A204.1 (cell line): ENCODE data around the gene ARFGAP1.

ENCODE experiments used
- FAIRE-seq: peaks from 2 replicates; lab custom pipeline; 2012; peaks lifted over from hg19 to GRCh38; lab: Jason Lieb, UNC

ARFGAP1 gene

DNA sequence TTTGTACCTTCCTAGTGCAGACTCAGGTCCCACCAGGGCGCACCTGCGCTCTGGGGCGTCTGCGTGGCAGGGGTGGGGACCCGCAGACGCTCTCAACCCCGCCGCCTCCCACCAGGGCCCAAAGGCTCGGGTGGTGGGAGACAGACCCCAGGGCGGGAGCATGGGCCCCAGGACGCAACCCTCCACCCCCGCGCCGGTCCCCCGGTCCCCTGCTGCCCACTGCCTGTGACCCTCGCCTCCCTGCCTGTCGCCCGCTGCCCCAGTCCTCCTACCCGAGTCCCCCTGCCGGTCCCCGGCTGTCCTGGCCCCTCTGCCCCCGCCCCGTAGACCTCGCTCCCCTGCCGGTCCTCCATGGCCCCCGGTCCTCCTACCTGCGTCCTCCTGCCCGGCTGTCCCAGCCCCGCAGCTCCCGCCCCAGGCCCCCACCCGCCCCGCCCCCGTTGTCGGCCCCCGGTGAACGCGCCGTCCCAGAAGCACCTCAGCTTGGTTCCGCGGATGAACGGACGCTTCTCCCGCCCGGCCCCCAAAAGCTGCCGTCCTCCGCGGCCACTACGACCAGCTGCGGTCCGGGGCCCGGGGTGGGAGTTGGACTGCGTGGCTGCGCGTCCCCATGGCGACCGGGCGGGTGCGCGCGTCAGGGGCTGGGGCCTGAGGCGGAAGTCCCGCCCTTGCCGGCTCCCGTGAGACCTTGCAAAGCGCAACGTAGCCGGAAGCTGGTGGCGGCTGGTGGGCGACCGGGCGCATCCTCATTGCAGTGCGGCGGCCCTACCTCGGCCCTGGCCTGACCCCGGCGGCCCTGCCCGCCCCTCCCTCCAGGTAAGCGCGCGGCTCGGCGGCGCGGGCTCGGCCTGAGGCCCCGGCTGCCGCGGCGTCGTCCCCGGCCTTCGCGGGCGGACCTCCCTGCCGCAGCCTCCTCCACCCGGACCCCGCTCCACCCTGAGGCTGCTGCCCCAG is at the start of gene ARFGAP1:
Gene ARFGAP1 (plus strand): TSS at position 709 of the 954 bp plus-strand sequence. CDS start 2,768 bp downstream, outside the sequence.
- FAIRE-seq, result no peak

- no peak for FAIRE-seq
Measured at GRCh38 chr20:63223121-63223825, 49.3 kb upstream of the ARFGAP1 start.

- no peak for FAIRE-seq
Measured at GRCh38 chr20:63223826-63224207, 48.8 kb upstream of the ARFGAP1 start.

DNA sequence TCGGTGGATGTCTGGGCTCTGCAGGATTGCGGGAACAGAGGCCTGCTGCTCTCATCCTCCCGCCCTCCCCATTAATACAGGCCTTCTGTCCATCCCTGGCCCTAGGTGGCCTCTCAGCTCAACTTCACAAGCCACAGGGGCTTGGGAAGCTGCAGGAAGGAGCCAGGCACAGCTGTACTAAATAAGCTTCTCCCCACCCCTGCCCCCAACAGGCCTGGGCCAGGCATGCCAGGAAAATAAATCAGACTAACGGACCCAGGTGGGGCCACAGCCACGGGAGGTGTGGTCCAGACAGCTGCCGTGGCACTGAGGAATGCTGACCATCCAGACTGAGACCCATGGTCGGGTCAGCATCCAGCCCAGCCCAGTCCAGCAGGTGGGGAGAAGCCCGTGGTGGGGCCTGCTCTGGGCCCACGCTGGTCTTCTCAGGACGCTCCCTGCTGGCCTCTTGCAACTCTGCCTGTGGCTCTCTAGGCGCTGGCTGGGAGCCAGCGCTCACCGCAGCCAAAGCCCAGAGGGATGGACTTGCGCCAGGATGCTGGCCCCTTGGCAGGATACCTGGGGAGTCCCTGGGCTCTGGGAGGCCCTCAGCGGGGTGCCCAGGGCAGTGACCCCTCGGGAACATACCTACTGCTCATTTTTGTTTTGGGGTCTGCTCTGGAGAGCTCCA is 48.1 kb upstream of the ARFGAP1 start:
- no peak for FAIRE-seq

GRCh38 chr20:63225082-63225454 is 47.5 kb upstream of the ARFGAP1 start:
- no peak for FAIRE-seq

DNA sequence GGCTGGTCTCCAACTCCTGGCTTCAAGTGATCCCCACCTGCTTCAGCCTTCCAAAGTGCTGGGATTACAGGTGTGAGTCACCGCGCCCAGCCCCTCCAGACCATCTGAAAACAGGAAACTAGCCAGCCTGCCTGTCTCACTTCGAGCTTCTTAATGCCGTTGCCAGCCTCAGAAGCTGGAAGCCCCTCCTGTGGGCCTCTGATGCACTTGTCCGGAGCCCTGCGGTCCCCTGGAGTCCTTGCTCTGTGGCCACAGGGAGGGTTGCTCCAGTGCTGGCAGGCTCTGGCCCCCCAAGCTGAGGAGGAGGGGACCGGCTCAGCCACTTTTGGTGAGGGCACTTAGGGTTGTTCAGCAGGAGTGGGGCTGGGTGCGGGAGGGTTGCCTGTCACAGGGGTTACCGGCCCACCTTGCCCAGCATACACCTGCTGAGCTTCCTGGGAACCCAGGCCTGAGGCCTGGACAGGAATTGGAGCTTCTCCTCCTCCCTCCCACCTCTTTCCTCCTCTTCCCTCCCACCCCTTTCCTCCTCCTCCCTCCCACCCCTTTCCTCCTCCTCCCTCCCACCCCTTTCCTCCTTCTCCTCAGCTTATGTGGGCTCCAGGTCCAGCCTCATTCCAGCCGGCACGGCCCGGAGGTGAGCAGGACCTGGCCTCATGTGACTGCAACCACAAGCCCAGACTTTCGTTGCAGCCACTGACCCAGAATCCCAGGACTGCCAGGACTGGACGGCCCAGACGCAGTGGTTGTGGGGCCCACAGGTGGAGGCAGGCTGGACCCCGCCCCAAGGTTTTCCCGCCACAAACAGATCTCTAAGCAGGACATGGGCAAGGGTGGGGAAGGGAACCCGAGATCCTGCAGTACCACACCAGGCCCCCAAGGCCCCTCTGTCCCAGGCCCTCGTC is 46.3 kb upstream of the ARFGAP1 start:
- no peak for FAIRE-seq

DNA sequence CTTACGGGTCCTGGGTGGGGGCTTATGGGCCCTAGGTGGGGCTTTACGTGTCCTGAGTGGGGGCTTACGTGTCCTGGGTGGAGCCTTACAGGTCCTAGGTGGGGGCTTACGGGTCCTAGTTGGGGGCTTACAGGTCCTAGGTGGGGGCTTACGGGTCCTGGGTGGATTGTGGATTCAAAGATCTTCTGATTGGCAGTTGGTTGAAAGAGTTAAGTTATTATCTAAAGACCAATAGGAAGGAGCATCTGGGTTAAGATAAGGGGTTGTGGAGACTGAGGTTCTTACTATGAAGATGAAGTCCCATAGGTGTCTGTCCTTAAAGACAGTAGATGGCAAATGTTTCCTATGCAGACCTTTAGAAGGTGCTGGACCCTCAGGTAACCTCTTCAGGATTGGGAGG is 45.4 kb upstream of the ARFGAP1 start:
- no peak for FAIRE-seq

GRCh38 chr20:63228806-63229205 is 43.8 kb upstream of the ARFGAP1 start:
- no peak for FAIRE-seq

GRCh38 chr20:63230800-63231268 is 41.8 kb upstream of the ARFGAP1 start:
- no peak for FAIRE-seq

DNA sequence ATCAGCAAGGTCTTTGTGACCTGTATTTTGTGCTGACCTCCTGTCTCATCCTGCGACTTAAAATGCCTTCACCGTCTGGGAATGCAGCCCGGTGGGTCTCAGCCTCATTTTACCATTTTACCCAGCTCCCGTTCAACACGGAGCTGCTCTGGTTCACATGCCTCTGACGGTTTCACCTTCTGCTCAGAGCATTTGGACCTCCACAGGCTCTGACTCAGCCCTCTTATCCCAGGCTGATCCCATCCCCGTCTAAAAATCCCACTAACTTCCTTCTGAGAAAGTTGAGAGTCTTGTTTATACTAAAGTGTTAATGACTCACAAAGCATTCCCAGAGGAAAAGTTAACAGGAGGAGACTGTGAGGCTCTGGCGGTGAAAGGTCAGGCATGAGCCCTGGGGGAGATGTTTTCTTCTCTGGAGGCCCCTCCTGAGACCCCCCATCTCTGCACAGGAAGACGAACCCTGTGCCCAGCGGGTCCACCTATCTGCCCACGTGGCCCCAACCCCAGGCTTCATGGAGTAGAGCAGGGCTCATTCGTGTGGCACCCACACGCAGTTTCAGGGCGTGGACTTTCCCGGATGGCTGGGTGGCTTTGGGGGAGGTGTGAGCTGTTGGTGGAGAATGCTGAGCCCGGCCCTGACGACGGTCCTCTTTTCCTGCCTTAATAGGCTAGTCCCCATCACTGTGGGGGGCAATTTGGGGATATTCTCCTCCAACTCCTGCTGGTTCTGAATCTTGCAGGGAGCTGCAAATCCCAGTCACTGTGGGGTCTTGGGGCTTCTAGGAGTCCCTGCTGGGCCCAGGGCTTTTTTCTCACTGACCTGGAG is 40.2 kb upstream of the ARFGAP1 start:
- FAIRE-seq, result no peak

- no peak for FAIRE-seq
Measured at GRCh38 chr20:63233061-63233344, 39.6 kb upstream of the ARFGAP1 start.

DNA sequence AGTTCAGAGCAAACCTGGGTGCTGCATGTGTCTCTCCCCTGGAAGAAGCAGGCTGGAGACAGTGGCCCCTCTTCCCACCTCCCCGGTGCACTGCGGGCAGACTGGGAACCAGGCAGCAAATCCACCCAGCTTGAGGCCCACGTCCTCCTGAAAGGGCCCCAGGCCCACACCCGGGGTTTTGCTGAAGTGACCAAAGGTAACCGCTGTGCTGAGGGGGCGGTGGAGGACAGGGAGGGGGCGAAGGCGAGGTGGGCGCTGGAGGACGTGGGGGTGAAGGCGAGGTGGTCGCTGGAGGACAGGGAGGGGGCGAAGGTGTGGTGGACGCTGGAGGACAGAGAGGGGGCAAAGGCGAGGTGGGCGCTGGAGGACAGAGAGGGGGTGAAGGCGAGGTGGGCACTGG is 38.7 kb upstream of the ARFGAP1 start:
- no peak for FAIRE-seq

- no peak for FAIRE-seq
Measured at GRCh38 chr20:63234693-63235398, 37.8 kb upstream of the ARFGAP1 start.

GRCh38 chr20:63235399-63235983 is 37.1 kb upstream of the ARFGAP1 start, which contains the start of gene BIRC7:
Gene BIRC7, plus strand, starts transcription at chr20:63235905. Its CDS starts 192 bp downstream, at chr20:63236097.
- FAIRE-seq, result no peak

- FAIRE-seq, result no peak
Measured at GRCh38 chr20:63236116-63236837, 36.3 kb upstream of the ARFGAP1 start.

DNA sequence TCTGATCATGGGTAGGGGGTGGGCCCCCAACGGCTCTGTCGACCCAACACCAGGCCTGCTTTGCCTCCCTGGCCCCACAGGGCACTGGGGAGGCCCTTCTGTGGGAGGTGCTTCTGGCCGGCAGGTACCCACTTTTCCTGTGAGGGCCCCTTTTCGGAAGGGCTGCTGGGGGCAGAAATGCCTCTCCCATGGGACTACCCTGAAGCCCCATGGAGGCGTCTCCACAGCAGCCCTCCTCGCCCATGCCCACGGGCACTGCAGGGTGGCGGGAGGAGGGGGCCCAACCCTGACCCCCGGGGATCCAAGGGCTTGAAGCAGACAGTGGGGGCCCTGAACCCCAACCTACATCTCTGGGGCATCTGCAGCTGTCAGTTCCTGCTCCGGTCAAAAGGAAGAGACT is 34.6 kb upstream of the ARFGAP1 start:
- no peak for FAIRE-seq

GRCh38 chr20:63238514-63239125 is 34.0 kb upstream of the ARFGAP1 start:
- no peak for FAIRE-seq

DNA sequence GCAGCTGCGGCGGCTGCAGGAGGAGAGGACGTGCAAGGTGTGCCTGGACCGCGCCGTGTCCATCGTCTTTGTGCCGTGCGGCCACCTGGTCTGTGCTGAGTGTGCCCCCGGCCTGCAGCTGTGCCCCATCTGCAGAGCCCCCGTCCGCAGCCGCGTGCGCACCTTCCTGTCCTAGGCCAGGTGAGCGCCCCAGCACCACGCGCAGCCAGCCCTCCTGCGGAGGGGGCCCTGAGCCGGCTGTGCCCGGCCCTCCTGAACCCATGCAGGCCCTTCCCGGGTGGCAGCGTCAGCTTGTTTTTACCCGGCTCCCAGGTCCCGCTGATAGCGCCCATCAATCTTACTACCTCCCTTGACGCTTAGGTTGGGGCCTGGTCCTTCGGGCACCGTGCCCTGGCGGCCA is 33.2 kb upstream of the ARFGAP1 start:
- no peak for FAIRE-seq

- FAIRE-seq, result no peak
Measured at GRCh38 chr20:63240004-63240403, 32.6 kb upstream of the ARFGAP1 start.
